ENCODE data around the gene DRC1.

The DRC1 gene

GRCh38 chr2:26453421-26454329 lies 52.0 kb downstream of the DRC1 start:
- no peak overlapping the region for H2AFZ ChIP-seq
- H3K9me3 ChIP-seq (ENCODE audit: control insufficient read depth, low read length) = no peaks in the 10 kb centered on the region
- H3K36me3 ChIP-seq (ENCODE audit: control insufficient read depth, insufficient read depth, low read length) = no peaks in the 10 kb centered on the region
- no peak for TF ChIP-seq CTCF (IDR thresholded peaks at IDR 0.05)
- no peak overlapping the region for H3K4me2 ChIP-seq (ENCODE audit: low read length)
- no peak overlapping the region for H3K9ac ChIP-seq
- no peak overlapping the region for H3K27ac ChIP-seq
- H3K4me1 ChIP-seq = no peaks in the 10 kb centered on the region
- H3K79me2 ChIP-seq = no peaks in the 10 kb centered on the region
- H3K27me3 ChIP-seq (ENCODE audit: control insufficient read depth, insufficient read depth, low read length) = no peaks in the 10 kb centered on the region
- no peak overlapping the region for H3K4me3 ChIP-seq (ENCODE audit: low read depth, low read length)

- no peak for TF ChIP-seq CTCF (IDR thresholded peaks at IDR 0.05)
- no peak overlapping the region for H3K4me2 ChIP-seq (ENCODE audit: low read length)
- no peaks in the 10 kb centered on the region for H3K36me3 ChIP-seq (ENCODE audit: control insufficient read depth, insufficient read depth, low read length)
- no peak overlapping the region for H3K27ac ChIP-seq
- H3K27me3 ChIP-seq (ENCODE audit: control insufficient read depth, insufficient read depth, low read length) = no peaks in the 10 kb centered on the region
- H3K4me1 ChIP-seq = no peaks in the 10 kb centered on the region
- no peaks in the 10 kb centered on the region for H3K9me3 ChIP-seq (ENCODE audit: control insufficient read depth, low read length)
- no peak overlapping the region for H2AFZ ChIP-seq
- no peak overlapping the region for H3K9ac ChIP-seq
- H3K79me2 ChIP-seq = no peaks in the 10 kb centered on the region
- H3K4me3 ChIP-seq (ENCODE audit: low read depth, low read length) = no peak overlapping the region
Observed at GRCh38 chr2:26454561-26455001, 52.9 kb downstream of the DRC1 start.

GRCh38 chr2:26455037-26455669 lies 53.4 kb downstream of the DRC1 start:
- Histone ChIP-seq H3K4me2 (ENCODE audit: low read length) (no peak overlapping the region), H3K36me3 (ENCODE audit: control insufficient read depth, insufficient read depth, low read length) (no peaks in the 10 kb centered on the region), H2AFZ (no peak overlapping the region), H3K27me3 (ENCODE audit: control insufficient read depth, insufficient read depth, low read length) (no peaks in the 10 kb centered on the region), H3K4me3 (ENCODE audit: low read depth, low read length) (no peak overlapping the region), H3K27ac (no peak overlapping the region), H3K9ac (no peak overlapping the region), H3K4me1 (no peaks in the 10 kb centered on the region), H3K9me3 (ENCODE audit: control insufficient read depth, low read length) (no peaks in the 10 kb centered on the region), H3K79me2 (no peaks in the 10 kb centered on the region)
- TF ChIP-seq CTCF (IDR thresholded peaks at IDR 0.05) = no peak

- no peaks in the 10 kb centered on the region for H3K79me2 ChIP-seq
- no peak for TF ChIP-seq CTCF (IDR thresholded peaks at IDR 0.05)
- no peaks in the 10 kb centered on the region for H3K4me1 ChIP-seq
- no peak overlapping the region for H3K9ac ChIP-seq
- H3K4me3 ChIP-seq (ENCODE audit: low read depth, low read length) = no peak overlapping the region
- H3K27me3 ChIP-seq (ENCODE audit: control insufficient read depth, insufficient read depth, low read length) = no peaks in the 10 kb centered on the region
- no peak overlapping the region for H3K27ac ChIP-seq
- no peak overlapping the region for H3K4me2 ChIP-seq (ENCODE audit: low read length)
- no peaks in the 10 kb centered on the region for H3K36me3 ChIP-seq (ENCODE audit: control insufficient read depth, insufficient read depth, low read length)
- H3K9me3 ChIP-seq (ENCODE audit: control insufficient read depth, low read length) = no peaks in the 10 kb centered on the region
- H2AFZ ChIP-seq = no peak overlapping the region
Observed at GRCh38 chr2:26455670-26456439, 54.1 kb downstream of the DRC1 start.

All from parathyroid adenoma (tissue), 2 donors.